Measurements from ENCODE around the gene POLR3H.

POLR3H gene

GRCh38 chr22:41531715-41532477 lies 12.4 kb downstream of the POLR3H start:
- H3K27ac ChIP-seq (ENCODE audit: low read length), result no peak overlapping the region

GRCh38 chr22:41530890-41531714 lies 13.2 kb downstream of the POLR3H start:
- Histone ChIP-seq H3K4me3 (ENCODE audit: low read length) (no peak overlapping the region), H3K36me3 (ENCODE audit: control insufficient read depth, low read depth, low read length) (peaks cover 42% of the 10 kb centered on the region), H3K9ac (ENCODE audit: low read length) (no peak overlapping the region), H3K4me1 (ENCODE audit: control insufficient read depth, low read depth, low read length) (peaks cover 4% of the 10 kb centered on the region), H3K9me3 (ENCODE audit: control insufficient read depth, low read depth, low read length) (no peaks in the 10 kb centered on the region), H3K27ac (ENCODE audit: low read length) (no peak overlapping the region), H3K27me3 (ENCODE audit: control insufficient read depth, insufficient read depth, low read length) (no peaks in the 10 kb centered on the region)

More at GRCh38 chr22:41531715-41532477, 12.4 kb downstream of the POLR3H start:
- Histone ChIP-seq H3K27me3 (ENCODE audit: control insufficient read depth, insufficient read depth, low read length) (no peaks in the 10 kb centered on the region), H3K4me3 (ENCODE audit: low read length) (no peak overlapping the region), H3K9me3 (ENCODE audit: control insufficient read depth, low read depth, low read length) (no peaks in the 10 kb centered on the region), H3K4me1 (ENCODE audit: control insufficient read depth, low read depth, low read length) (peaks cover 4% of the 10 kb centered on the region), H3K36me3 (ENCODE audit: control insufficient read depth, low read depth, low read length) (peaks cover 38% of the 10 kb centered on the region), H3K9ac (ENCODE audit: low read length) (no peak overlapping the region)

- Histone ChIP-seq H3K36me3 (ENCODE audit: control insufficient read depth, low read depth, low read length) (peaks cover 55% of the 10 kb centered on the region), H3K9ac (ENCODE audit: low read length) (no peak overlapping the region), H3K4me3 (ENCODE audit: low read length) (no peak overlapping the region), H3K27me3 (ENCODE audit: control insufficient read depth, insufficient read depth, low read length) (no peaks in the 10 kb centered on the region), H3K27ac (ENCODE audit: low read length) (no peak overlapping the region), H3K9me3 (ENCODE audit: control insufficient read depth, low read depth, low read length) (no peaks in the 10 kb centered on the region), H3K4me1 (ENCODE audit: control insufficient read depth, low read depth, low read length) (peaks cover 4% of the 10 kb centered on the region)
These were observed 15.2 kb downstream of the POLR3H start for GRCh38 chr22:41528938-41529561.

GRCh38 chr22:41528132-41528766 lies 16.0 kb downstream of the POLR3H start:
- Histone ChIP-seq H3K36me3 (ENCODE audit: control insufficient read depth, low read depth, low read length) (peaks cover 57% of the 10 kb centered on the region), H3K4me3 (ENCODE audit: low read length) (no peak overlapping the region), H3K9me3 (ENCODE audit: control insufficient read depth, low read depth, low read length) (no peaks in the 10 kb centered on the region), H3K27ac (ENCODE audit: low read length) (no peak overlapping the region), H3K4me1 (ENCODE audit: control insufficient read depth, low read depth, low read length) (peaks cover 4% of the 10 kb centered on the region), H3K9ac (ENCODE audit: low read length) (no peak overlapping the region), H3K27me3 (ENCODE audit: control insufficient read depth, insufficient read depth, low read length) (no peaks in the 10 kb centered on the region)

- peaks cover 52% of the 10 kb centered on the region for H3K36me3 ChIP-seq (ENCODE audit: control insufficient read depth, low read depth, low read length)
- H3K9me3 ChIP-seq (ENCODE audit: control insufficient read depth, low read depth, low read length), result no peaks in the 10 kb centered on the region
- no peak overlapping the region for H3K9ac ChIP-seq (ENCODE audit: low read length)
- no peak overlapping the region for H3K27ac ChIP-seq (ENCODE audit: low read length)
- H3K4me3 ChIP-seq (ENCODE audit: low read length), result no peak overlapping the region
- H3K4me1 ChIP-seq (ENCODE audit: control insufficient read depth, low read depth, low read length), result no peaks in the 10 kb centered on the region
- H3K27me3 ChIP-seq (ENCODE audit: control insufficient read depth, insufficient read depth, low read length), result no peaks in the 10 kb centered on the region
These were observed 17.2 kb downstream of the POLR3H start for GRCh38 chr22:41526830-41527799.

- no peaks in the 10 kb centered on the region for H3K4me1 ChIP-seq (ENCODE audit: control insufficient read depth, low read depth, low read length)
- no peak overlapping the region for H3K9ac ChIP-seq (ENCODE audit: low read length)
- H3K36me3 ChIP-seq (ENCODE audit: control insufficient read depth, low read depth, low read length), result peaks cover 44% of the 10 kb centered on the region
- H3K27me3 ChIP-seq (ENCODE audit: control insufficient read depth, insufficient read depth, low read length), result no peaks in the 10 kb centered on the region
- H3K4me3 ChIP-seq (ENCODE audit: low read length), result no peak overlapping the region
- no peak overlapping the region for H3K27ac ChIP-seq (ENCODE audit: low read length)
- H3K9me3 ChIP-seq (ENCODE audit: control insufficient read depth, low read depth, low read length), result no peaks in the 10 kb centered on the region
These were observed 17.9 kb downstream of the POLR3H start for GRCh38 chr22:41526226-41526829.

- Histone ChIP-seq H3K4me3 (ENCODE audit: low read length) (no peak overlapping the region), H3K4me1 (ENCODE audit: control insufficient read depth, low read depth, low read length) (no peaks in the 10 kb centered on the region), H3K27me3 (ENCODE audit: control insufficient read depth, insufficient read depth, low read length) (no peaks in the 10 kb centered on the region), H3K27ac (ENCODE audit: low read length) (no peak overlapping the region), H3K36me3 (ENCODE audit: control insufficient read depth, low read depth, low read length) (peaks cover 41% of the 10 kb centered on the region), H3K9ac (ENCODE audit: low read length) (no peak overlapping the region), H3K9me3 (ENCODE audit: control insufficient read depth, low read depth, low read length) (no peaks in the 10 kb centered on the region)
These were observed 18.6 kb downstream of the POLR3H start for GRCh38 chr22:41525450-41526225.

GRCh38 chr22:41524809-41525449 lies 19.3 kb downstream of the POLR3H start:
- Histone ChIP-seq H3K27me3 (ENCODE audit: control insufficient read depth, insufficient read depth, low read length) (no peaks in the 10 kb centered on the region), H3K27ac (ENCODE audit: low read length) (no peak overlapping the region), H3K9me3 (ENCODE audit: control insufficient read depth, low read depth, low read length) (no peaks in the 10 kb centered on the region), H3K36me3 (ENCODE audit: control insufficient read depth, low read depth, low read length) (peaks cover 41% of the 10 kb centered on the region), H3K9ac (ENCODE audit: low read length) (no peak overlapping the region), H3K4me3 (ENCODE audit: low read length) (no peak overlapping the region), H3K4me1 (ENCODE audit: control insufficient read depth, low read depth, low read length) (no peaks in the 10 kb centered on the region)

GRCh38 chr22:41524251-41524661 lies 20.0 kb downstream of the POLR3H start:
- Histone ChIP-seq H3K9ac (ENCODE audit: low read length) (no peak overlapping the region), H3K27ac (ENCODE audit: low read length) (no peak overlapping the region), H3K9me3 (ENCODE audit: control insufficient read depth, low read depth, low read length) (no peaks in the 10 kb centered on the region), H3K4me1 (ENCODE audit: control insufficient read depth, low read depth, low read length) (no peaks in the 10 kb centered on the region), H3K4me3 (ENCODE audit: low read length) (no peak overlapping the region), H3K36me3 (ENCODE audit: control insufficient read depth, low read depth, low read length) (peaks cover 39% of the 10 kb centered on the region), H3K27me3 (ENCODE audit: control insufficient read depth, insufficient read depth, low read length) (no peaks in the 10 kb centered on the region)
